ENCODE measurements around the gene MGMT. TPM values are rescaled to one million over a fixed set of nuclear protein-coding genes. Genes with fewer than 3 reads are reported as not detected.

Gene MGMT
- total RNA-seq, 1 donor from 2014 or later = 19.6 TPM

DNA sequence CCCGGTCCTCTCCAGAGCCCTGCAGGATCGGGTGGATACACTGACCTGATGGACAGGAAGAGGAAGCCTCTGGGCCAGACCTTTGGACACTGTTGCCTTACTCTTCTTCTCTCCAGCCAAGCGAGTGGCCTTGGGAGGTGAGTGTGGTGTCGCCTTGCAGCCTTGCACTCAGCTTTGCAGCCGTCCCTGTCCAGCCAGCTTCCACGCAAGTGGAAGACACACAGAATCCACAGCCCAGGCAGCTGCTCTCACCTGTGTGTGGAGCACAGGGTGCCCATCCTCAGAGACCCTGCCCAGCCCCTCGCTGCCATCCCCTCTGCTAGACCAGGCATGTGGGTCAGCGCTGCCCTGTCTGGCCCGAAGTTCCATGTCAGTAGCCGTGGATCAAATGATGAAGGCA is 258.0 kb downstream of the MGMT start:
- intact Hi-C loops (cut with micrococcal nuclease) = no loop called here
- Mint-ChIP-seq H3K27ac (no peak overlapping the region), H3K4me1 (ENCODE audit: low read depth) (no peaks in the 10 kb centered on the region), H3K4me3 (no peak overlapping the region), H3K36me3 (ENCODE audit: low read depth) (no peaks in the 10 kb centered on the region), H3K27me3 (ENCODE audit: insufficient read depth) (no peaks in the 10 kb centered on the region), H3K9me3 (peaks cover 41% of the 10 kb centered on the region)
- DNase-seq (ENCODE audit: low spot score) = no peak

DNA sequence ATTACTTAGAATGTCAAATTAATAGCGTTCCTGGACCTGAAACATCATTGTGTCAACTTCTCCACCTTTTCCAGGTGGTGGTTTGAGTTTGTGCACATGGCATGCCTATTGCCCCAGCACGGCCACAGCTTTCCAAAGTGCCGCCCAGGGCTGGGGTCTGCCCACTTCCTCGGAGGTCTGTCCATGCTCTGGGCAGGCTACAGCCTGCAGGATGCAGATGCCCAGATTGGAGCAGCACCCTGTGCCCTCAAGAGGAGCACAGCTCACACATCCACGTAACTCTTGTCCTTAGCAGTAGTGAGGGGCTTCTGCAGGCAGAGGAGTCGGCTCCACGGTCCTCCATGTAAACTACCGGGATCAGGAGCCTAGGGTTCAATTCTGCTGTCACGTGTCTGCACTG is 258.4 kb downstream of the MGMT start:
- peaks cover 44% of the 10 kb centered on the region for H3K9me3 Mint-ChIP-seq
- H3K36me3 Mint-ChIP-seq (ENCODE audit: low read depth) = no peaks in the 10 kb centered on the region
- H3K4me3 Mint-ChIP-seq = no peak overlapping the region
- no peaks in the 10 kb centered on the region for H3K27me3 Mint-ChIP-seq (ENCODE audit: insufficient read depth)
- DNase-seq (ENCODE audit: low spot score) = no peak
- H3K4me1 Mint-ChIP-seq (ENCODE audit: low read depth) = no peaks in the 10 kb centered on the region
- intact Hi-C loops (cut with micrococcal nuclease) = no loop called here
- H3K27ac Mint-ChIP-seq = no peak overlapping the region

DNA sequence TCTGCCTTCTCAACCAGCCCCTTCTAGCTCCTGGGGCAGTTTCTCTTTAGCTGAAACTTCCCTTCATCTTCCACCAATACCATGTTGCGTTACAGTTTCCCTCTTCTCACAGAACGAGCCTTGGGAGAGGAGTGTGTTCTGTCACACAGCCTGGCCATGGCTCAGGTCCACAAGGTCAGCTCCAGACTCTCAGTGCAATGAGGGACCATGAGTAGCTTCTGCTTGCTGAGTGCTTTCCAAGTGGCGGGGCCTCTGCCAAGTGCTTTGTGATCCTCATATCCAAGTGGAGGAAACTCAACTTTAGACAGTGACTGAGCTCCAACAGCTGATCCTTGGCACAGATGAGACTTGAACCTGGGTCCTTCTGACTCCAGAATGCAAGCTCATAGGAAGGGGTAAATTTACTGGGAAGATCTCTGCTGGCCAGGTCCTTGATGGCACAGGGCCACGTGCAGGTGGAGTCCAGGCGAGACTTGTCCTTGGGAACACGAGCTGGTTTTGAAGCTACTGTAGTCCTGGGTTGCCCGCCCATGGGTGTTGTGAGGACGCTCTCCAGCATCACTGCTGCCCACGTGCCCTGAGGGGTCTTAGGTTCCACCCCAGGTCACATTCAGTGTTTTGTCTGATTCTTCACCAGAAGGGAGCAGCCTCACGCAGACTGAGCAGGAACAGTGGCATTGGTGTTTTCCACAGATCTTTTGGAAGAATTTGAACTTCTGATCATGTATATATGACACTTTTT is 259.0 kb downstream of the MGMT start:
- no peak overlapping the region for H3K4me3 Mint-ChIP-seq
- no peaks in the 10 kb centered on the region for H3K27me3 Mint-ChIP-seq (ENCODE audit: insufficient read depth)
- no peak for DNase-seq (ENCODE audit: low spot score)
- H3K36me3 Mint-ChIP-seq (ENCODE audit: low read depth) = no peaks in the 10 kb centered on the region
- H3K4me1 Mint-ChIP-seq (ENCODE audit: low read depth) = no peaks in the 10 kb centered on the region
- H3K9me3 Mint-ChIP-seq = peaks cover 38% of the 10 kb centered on the region
- intact Hi-C loops (cut with micrococcal nuclease) = no loop called here
- no peak overlapping the region for H3K27ac Mint-ChIP-seq

DNA sequence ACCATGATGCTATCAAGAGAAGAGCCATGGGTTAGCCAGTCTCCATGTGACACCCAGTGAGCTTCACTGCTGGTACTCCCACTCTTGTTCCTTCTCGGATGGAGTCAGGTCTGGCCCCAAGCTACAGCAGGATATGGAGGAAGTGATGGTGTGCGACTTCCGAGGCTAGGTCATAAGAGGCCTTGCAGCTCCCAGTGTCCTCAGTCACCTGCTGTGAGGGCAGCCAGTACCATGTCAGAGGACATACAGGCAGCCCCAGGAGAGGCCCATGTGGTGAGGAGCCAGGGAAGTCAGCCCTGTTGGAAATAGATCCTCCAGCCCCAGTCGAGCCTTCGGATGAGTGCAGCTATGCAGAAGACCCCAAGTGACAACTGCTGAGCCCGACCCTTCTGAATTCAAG is 260.0 kb downstream of the MGMT start:
- peaks cover 33% of the 10 kb centered on the region for H3K9me3 Mint-ChIP-seq
- H3K4me1 Mint-ChIP-seq (ENCODE audit: low read depth) = no peaks in the 10 kb centered on the region
- H3K27me3 Mint-ChIP-seq (ENCODE audit: insufficient read depth) = no peaks in the 10 kb centered on the region
- H3K36me3 Mint-ChIP-seq (ENCODE audit: low read depth) = no peaks in the 10 kb centered on the region
- H3K4me3 Mint-ChIP-seq = no peak overlapping the region
- no peak overlapping the region for H3K27ac Mint-ChIP-seq
- intact Hi-C loops (cut with micrococcal nuclease) = no loop called here
- no peak for DNase-seq (ENCODE audit: low spot score)

DNA sequence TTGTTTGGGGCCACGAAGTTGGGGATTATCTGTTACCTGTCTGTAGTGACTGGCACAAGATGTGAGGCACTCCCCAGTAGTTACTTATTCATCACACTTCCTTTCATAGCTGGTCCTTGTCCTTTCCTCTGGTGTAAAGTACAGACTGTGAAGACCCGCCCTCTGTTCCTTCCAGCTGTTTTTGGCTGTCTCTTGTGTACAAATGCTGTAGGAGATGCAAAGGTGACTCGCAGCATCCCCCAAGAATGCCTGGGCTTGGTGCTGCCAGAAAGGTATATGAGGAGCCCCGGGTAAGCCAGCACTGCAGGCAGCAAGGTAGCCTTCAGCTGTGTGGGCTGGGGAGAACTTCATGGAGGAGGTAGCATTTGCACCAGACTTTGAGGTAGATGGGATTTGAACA is 260.5 kb downstream of the MGMT start:
- no peak for DNase-seq (ENCODE audit: low spot score)
- intact Hi-C loops (cut with micrococcal nuclease) = no loop called here
- Mint-ChIP-seq H3K27ac (no peak overlapping the region), H3K27me3 (ENCODE audit: insufficient read depth) (no peaks in the 10 kb centered on the region), H3K36me3 (ENCODE audit: low read depth) (no peaks in the 10 kb centered on the region), H3K4me3 (no peak overlapping the region), H3K4me1 (ENCODE audit: low read depth) (no peaks in the 10 kb centered on the region), H3K9me3 (peaks cover 33% of the 10 kb centered on the region)

DNA sequence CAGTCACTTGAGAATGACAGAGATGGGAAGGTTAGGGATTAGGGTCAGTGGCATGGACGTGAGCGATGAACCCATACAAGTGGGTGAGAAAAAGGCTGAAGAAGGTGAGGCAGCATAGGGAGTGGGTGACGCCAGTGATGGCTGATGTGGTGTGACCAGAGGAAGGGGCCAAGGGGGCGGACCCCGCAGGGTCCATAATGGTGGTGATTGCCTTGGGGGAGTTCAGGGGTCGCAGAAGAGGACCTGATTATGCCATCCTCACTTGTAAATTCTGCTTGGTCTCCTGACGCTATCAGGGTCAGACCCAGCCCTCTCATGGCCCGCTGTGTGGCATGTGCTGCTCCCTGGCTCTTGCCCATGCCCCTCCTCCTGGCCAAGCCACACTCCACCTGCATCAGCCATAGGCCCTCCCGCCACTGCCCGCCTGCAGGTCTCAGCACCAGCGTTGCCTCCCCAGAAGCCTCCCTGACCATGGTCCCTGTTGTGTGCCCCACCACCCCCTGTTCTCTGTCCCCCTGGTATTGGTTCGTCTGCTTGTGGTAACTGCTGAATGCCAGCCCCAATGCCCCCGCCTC is 261.3 kb downstream of the MGMT start:
- Mint-ChIP-seq H3K4me3 (no peak overlapping the region), H3K27me3 (ENCODE audit: insufficient read depth) (no peaks in the 10 kb centered on the region), H3K9me3 (peaks cover 33% of the 10 kb centered on the region), H3K27ac (no peak overlapping the region), H3K36me3 (ENCODE audit: low read depth) (no peaks in the 10 kb centered on the region), H3K4me1 (ENCODE audit: low read depth) (no peaks in the 10 kb centered on the region)
- no peak for DNase-seq (ENCODE audit: low spot score)
- intact Hi-C loops (cut with micrococcal nuclease) = no loop called here

DNA sequence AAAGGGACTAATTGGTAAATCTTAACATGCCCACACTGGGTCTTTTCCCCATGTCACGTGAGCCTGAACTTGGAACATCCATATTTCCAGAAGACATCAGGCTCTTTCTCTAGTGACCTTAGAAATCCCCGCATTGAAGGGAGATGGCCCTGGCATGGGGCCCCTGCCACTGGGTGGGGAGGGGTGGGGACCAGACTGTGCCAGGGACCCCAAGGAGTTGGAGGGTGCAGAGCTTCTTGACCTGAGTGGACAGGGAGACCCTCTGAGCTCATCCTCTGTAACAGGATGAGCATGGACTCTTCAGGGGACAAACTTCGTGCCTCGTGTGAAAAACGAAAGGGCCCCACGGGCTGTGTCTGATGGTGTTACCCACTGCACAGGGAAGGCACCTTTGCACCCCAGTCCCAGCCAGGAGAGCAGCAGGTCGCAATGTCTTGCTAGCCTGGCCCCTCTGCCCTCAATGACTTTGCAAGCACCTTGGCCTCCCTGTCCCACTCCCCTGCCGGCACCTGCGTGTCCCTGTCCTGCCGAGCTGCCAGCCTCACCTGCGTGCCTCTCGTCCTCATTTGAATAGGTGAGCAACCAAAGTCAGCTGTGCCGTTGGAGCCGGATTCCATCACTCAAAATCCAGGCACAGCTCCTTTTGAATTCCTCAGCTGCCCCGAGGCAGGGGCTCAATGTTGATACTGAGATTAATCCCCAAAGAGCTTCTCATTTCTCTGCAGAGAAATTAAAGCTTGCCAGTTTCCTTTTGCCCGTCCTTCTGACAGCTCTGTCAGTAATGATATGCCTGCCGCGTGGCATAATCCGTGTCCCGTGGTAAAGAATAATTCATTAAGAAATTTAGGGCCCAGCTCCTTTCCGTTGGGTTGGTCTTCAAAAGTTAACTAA is 262.1 kb downstream of the MGMT start:
- intact Hi-C loops (cut with micrococcal nuclease) = no loop called here
- Mint-ChIP-seq H3K27me3 (ENCODE audit: insufficient read depth) (no peaks in the 10 kb centered on the region), H3K4me3 (no peak overlapping the region), H3K9me3 (peaks cover 33% of the 10 kb centered on the region), H3K4me1 (ENCODE audit: low read depth) (no peaks in the 10 kb centered on the region), H3K27ac (no peak overlapping the region), H3K36me3 (ENCODE audit: low read depth) (no peaks in the 10 kb centered on the region)
- DNase-seq (ENCODE audit: low spot score) = no peak

DNA sequence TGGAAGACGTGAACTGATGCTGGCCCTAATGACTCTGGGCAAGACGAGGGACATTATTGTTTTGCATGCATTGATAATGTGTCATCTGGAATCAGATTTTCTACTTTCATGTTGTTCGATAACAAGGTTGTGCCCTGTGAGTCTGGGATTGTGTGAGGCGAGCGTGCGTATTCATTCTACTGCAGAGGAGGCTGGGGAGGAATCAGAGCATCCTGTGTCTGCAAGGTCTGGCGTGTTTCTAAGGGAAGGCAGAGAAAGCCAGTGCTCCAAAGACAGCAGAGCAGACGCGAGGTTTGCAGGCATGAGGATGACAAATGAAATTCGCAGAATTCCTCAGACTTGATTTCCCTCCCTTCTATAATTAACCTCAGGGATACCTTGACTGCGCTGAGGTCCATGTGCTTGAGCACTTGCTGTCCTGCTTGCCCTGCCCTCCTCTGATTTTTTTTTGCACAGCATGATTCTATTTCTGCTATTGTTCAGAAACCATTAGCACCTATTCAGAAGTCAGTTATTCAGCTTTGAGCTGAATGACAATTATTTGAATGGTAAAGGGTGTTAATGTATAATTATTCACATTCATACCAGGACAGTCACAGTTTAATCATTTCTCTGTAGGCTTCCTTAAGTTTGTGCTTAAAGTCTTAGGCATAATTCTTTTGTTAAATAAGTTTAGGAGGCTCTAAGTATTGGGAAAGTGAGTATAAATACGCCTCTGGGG is 263.4 kb downstream of the MGMT start:
- Mint-ChIP-seq H3K36me3 (ENCODE audit: low read depth) (no peaks in the 10 kb centered on the region), H3K9me3 (peaks cover 33% of the 10 kb centered on the region), H3K4me3 (no peak overlapping the region), H3K27me3 (ENCODE audit: insufficient read depth) (no peaks in the 10 kb centered on the region), H3K27ac (no peak overlapping the region), H3K4me1 (ENCODE audit: low read depth) (no peaks in the 10 kb centered on the region)
- intact Hi-C loops (cut with micrococcal nuclease) = no loop called here
- DNase-seq (ENCODE audit: low spot score) = no peak

DNA sequence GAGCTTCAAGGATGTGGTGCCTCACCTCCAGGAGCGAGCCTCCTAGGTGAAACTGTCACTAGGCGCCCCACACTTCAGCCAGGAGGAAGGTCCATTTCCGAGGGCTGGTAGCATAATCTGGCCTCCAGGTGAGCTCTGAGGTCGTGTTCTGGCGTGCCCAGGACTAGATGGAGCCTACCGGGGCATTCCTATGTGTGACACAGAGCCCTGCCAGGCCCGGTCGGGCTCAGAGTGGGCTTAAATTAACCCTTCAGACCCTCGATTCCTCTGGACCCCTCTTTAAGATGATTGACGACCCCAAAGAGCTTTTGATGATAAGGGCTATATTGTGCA is 263.9 kb downstream of the MGMT start:
- Mint-ChIP-seq H3K4me3 (no peak overlapping the region), H3K9me3 (peaks cover 30% of the 10 kb centered on the region), H3K36me3 (ENCODE audit: low read depth) (no peaks in the 10 kb centered on the region), H3K27me3 (ENCODE audit: insufficient read depth) (no peaks in the 10 kb centered on the region), H3K4me1 (ENCODE audit: low read depth) (no peaks in the 10 kb centered on the region), H3K27ac (no peak overlapping the region)
- intact Hi-C loops (cut with micrococcal nuclease) = no loop called here
- DNase-seq (ENCODE audit: low spot score) = no peak

DNA sequence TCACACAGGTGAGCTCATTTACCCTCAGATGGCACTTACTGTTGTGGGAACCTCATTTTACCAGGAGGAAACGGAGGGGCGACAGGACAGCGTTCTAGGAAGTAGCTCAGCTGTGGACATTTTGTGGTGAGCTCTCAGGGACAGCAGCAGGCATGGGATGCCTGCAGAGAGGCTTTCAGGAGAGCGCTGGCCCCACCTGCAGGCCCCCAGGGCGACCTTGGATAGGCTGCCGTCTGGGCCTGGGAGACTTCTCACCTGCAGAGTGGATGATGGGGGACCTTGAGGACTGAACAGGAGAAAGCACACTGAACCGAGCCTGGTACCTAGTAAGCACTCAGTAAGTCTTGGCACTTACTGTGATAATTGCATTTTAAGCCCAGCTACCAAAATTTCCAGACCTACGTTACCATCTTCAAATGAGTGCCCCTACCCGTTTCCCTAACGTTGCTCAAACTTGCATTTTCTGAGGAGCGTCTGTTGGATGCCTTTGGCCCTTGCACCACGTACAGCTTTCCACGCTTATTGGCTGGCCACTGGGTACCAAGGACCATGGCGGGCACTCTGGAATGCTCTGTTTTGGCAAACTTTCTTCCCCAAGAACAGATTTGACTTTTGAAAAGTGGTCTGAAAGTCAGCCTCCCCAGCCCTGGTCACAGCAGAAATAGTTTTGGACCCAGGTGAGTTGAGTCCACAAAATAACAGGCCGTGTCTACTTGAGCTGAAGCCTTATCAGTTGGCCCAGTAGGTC is 273.7 kb downstream of the MGMT start:
- intact Hi-C loops (cut with micrococcal nuclease) = no loop called here
- DNase-seq (ENCODE audit: low spot score) = no peak
- Mint-ChIP-seq H3K36me3 (ENCODE audit: low read depth) (no peaks in the 10 kb centered on the region), H3K27me3 (ENCODE audit: insufficient read depth) (no peaks in the 10 kb centered on the region), H3K4me3 (no peak overlapping the region), H3K4me1 (ENCODE audit: low read depth) (no peaks in the 10 kb centered on the region), H3K9me3 (peaks cover 28% of the 10 kb centered on the region), H3K27ac (no peak overlapping the region)

DNA sequence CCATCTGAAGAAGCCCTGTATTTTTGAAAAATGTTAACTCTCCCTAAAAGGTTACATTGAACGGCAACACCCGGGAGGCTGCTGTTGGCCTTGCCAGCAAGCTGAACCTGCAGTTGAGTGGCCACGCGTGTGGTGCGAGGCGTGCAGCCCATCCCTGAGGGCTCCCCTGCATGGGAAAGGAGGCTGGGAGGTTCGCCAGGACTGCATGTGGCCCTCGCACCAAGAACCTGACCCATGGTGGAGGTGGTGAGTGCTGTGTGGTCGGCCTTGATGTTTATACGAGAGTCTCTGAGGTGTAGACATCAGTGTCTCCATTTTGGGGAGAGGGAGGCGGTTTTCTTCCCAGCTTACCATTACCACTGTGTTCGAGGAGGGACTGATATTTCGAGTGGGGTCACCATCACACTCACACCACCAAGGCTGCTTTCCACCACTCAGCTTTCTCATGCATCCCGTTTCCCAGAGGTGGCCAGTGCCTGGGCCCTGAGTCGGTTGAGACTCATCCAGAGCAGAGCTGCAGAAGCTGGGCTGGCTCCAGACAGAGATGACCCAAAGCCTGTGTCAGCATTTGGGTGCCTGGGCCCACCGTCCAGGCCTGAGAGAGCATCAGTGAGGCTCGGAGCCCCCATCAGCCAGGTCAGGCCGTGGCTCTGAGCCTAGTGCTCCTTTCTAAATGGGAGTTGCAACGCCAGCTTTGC is 274.4 kb downstream of the MGMT start:
- peaks cover 28% of the 10 kb centered on the region for H3K9me3 Mint-ChIP-seq

More for the DNA sequence above, 274.4 kb downstream of the MGMT start:
- Mint-ChIP-seq H3K27me3 (ENCODE audit: insufficient read depth) (no peaks in the 10 kb centered on the region), H3K4me3 (no peak overlapping the region), H3K4me1 (ENCODE audit: low read depth) (no peaks in the 10 kb centered on the region), H3K27ac (no peak overlapping the region), H3K36me3 (ENCODE audit: low read depth) (no peaks in the 10 kb centered on the region)
- intact Hi-C loops (cut with micrococcal nuclease) = no loop called here
- no peak for DNase-seq (ENCODE audit: low spot score)

All from activated T-helper 1 cell treated with anti-CD3 and anti-CD28 coated beads, Interleukin-12 subunit alpha, Interleukin-12 subunit beta, Interleukin-2, Interleukin-4 antibody, amounts not matched to agents 30 ng/mL and 10 ng/mL and 1 ng/mL, durations not matched to agents 14 hours and 24 hours and 36 hours (primary cell).